Middle frontal gyrus (tissue), 1 donor: ENCODE results near the gene ADK.
A peak's percentile ranks its signal among the peaks of the same experiment; 100 is the strongest.
"Not testable (repeated sequence)": the region's sequence is repeated elsewhere in the genome, so short reads cannot be mapped to it uniquely, and the experiment has no call there.

Experiments used
- DNase-seq: peaks from one replicate; pipeline ENCODE4 v3.0.0-alpha.2; 2015; ENCODE audit warnings: low spot score; ENCODE audit errors: extremely low spot score

Gene ADK

GRCh38 chr10:74150990-74151878 lies at the start of gene ADK:
TSS of gene ADK (plus strand) at chr10:74151221. CDS start at chr10:74151279, 58 bp downstream.
- DNase-seq = peak; percentile 97

GRCh38 chr10:74103560-74104258 lies 47.3 kb upstream of the ADK start:
- DNase-seq = no peak

DNA sequence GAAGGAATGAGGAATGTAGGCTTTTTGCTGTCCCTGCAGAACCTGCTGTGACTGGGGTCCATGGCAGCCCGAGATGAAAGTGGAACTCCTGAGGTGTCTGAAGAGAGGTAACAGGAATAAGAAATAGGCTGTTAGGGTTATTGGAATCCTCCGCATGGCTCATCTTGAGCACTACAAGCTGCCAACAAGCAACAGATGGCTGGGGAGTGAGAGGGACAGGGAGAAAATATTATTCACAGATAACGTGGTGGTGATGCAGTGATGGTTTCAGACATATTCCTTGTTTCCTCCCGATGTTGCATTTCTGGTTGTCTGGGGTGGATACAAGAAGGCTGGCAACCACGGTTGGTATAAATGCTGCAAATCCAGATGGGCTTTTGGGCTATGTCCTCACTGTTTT lies 46.5 kb upstream of the ADK start:
- no peak for DNase-seq

DNA sequence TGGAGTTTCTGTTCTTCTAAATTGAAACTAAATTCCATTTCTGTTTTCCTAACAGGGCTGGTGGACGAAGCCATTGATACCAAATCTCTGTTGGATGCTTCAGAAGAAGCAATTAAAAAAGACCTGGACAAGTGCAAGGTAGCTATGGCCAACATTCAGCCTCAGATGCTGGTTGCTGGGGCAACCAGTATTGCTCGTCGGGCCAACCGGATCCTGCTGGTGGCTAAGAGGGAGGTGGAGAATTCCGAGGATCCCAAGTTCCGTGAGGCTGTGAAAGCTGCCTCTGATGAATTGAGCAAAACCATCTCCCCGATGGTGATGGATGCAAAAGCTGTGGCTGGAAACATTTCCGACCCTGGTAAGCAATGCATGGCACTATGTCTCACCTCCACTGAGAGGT lies 46.0 kb upstream of the ADK start:
- DNase-seq = no peak

DNA sequence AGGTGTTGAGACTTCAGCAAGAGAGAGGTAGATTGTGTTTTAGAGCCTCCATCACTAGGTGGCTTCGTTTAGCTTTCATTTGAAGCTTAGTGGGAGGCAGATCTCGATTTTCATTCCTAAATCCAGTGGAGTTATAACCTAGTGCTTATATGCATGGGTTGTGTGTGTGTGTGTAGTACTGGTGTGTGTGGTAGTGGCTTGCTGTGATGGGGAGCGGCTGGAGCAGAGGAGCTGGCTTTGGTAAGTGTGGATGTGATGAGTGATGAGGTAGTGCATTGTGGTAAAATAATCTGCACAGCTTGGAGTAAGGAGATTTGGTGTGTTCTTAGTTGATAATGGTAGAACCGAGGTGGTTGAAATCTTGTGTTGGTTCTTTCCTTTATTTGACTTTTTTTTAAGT lies 43.6 kb upstream of the ADK start:
- no peak for DNase-seq

GRCh38 chr10:74109452-74109851 lies 41.6 kb upstream of the ADK start:
- no peak for DNase-seq

GRCh38 chr10:74110120-74110519 lies 40.9 kb upstream of the ADK start:
- DNase-seq = no peak

DNA sequence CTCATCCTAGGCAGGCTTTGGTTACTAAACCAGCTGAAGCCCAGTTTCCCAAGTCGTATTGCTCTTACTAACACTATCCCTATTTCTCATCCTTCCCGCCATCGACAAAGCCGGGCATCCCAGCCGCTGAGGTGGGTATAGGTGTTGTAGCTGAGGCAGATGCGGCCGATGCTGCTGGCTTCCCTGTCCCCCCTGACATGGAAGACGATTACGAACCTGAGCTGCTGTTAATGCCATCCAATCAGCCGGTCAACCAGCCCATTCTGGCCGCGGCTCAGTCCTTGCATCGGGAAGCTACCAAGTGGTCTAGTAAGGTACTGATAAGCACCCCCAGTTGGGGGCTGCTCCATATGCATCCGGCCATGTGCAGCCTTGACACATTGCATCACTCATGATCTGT lies 39.2 kb upstream of the ADK start:
- DNase-seq = no peak

GRCh38 chr10:74113546-74113945 lies 37.5 kb upstream of the ADK start:
- no peak for DNase-seq

DNA sequence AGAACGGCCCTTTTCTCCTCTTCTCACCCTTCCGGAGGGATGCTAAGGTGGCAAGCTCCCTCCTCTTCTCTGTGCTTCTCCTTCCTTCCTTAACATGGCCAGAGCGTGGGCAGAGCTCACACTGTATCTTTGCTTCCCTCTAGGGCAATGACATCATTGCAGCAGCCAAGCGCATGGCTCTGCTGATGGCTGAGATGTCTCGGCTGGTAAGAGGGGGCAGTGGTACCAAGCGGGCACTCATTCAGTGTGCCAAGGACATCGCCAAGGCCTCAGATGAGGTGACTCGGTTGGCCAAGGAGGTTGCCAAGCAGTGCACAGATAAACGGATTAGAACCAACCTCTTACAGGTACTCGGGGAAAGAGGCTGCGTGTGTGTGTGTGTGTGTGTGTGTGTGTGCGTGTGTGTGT lies 37.0 kb upstream of the ADK start:
- no peak for DNase-seq

- DNase-seq = no peak
Observed at GRCh38 chr10:74117738-74118137, 33.3 kb upstream of the ADK start.

DNA sequence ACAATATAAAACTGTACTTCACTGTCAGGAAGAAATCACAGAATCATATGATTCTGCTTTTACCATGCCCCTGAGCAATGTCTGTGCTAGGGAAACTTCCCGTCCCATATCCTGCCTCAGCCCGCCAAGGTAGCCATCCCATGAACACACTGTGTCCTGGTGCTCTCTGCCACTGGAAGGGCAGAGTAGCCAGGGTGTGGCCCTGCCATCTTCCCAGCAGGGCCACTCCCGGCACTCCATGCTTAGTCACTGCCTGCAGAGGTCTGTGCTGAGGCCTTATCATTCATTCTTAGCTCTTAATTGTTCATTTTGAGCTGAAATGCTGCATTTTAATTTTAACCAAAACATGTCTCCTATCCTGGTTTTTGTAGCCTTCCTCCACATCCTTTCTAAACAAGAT lies 32.2 kb upstream of the ADK start:
- DNase-seq = no peak

DNA sequence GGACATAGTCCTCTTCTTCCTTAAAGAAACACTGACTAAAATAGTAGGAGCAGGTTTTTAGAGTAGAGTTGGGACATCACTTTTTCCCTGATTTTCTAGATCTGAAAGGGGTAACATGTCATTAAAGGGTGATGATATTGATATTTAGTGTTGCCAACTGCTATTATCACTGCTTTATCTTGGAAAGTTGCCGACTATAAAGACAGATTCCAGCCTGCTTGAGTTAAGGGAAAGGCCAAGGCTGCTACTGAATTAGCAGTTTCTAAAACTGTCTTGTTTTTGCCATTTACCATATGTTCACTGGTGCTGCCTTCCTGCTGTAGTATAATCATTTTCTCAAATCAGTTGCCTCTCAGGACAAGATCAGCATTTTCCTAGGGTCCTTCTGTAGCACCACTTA lies 30.1 kb upstream of the ADK start:
- DNase-seq = no peak

GRCh38 chr10:74121368-74121767 lies 29.7 kb upstream of the ADK start:
- no peak for DNase-seq

GRCh38 chr10:74122060-74122459 lies 29.0 kb upstream of the ADK start:
- no peak for DNase-seq

GRCh38 chr10:74123081-74123480 lies 27.9 kb upstream of the ADK start:
- DNase-seq = no peak

- DNase-seq = no peak
Observed at GRCh38 chr10:74133923-74134820, 16.8 kb upstream of the ADK start.

GRCh38 chr10:74135452-74135851 lies 15.6 kb upstream of the ADK start:
- no peak for DNase-seq

- no peak for DNase-seq
Observed at GRCh38 chr10:74137992-74138391, 13.0 kb upstream of the ADK start.

GRCh38 chr10:74138596-74138995 lies 12.4 kb upstream of the ADK start:
- not testable (repeated sequence) for DNase-seq

DNA sequence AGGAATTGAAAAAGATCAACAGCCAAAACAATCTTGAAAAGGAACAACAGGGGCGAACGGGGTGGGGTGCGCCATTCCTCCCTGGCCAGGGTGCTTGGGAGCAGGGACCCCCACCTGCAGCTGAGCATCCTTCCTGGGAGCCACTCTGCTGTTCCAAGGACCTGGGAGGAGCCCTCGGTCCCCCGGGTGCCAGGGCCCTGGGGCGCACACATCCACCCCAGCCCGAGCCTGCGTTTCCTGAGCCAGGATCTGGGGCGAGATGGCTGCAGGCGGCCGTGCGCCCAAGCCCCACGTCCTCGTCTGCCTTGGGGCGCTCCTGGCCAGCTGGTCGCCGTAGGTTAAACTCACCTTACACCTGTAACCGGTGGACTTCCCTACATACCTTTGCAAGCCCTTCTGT lies 11.0 kb upstream of the ADK start:
- no peak for DNase-seq

- no peak for DNase-seq
Observed at GRCh38 chr10:74140553-74140952, 10.5 kb upstream of the ADK start.
